ENCODE measurements around the gene UBE2QL1.
A peak's percentile ranks its signal among the peaks of the same experiment; 100 is the strongest.
"Not testable (repeated sequence)": the region's sequence is repeated elsewhere in the genome, so short reads cannot be mapped to it uniquely, and the experiment has no call there.

UBE2QL1 gene

DNA sequence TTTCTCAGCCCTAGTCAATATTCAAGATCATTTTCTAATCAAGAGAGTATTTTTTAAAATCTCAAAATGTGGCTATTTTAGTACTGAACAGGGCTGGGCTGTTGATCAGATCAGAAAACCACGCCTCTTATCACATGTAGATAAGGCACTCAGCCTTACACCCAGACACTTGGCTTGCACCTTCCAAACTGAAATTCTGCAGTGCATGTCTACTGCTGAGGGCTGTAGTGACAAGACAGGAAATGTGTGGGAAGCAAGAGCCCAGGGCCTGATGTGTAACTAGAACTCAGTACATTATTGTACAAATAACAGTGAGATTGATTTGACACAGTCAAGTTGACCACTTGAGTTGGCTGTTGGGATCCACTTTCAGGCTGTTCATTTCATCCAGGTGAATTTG is 48.6 kb downstream of the UBE2QL1 start:
- no peak for DNase-seq (ENCODE audit: low spot score)

DNA sequence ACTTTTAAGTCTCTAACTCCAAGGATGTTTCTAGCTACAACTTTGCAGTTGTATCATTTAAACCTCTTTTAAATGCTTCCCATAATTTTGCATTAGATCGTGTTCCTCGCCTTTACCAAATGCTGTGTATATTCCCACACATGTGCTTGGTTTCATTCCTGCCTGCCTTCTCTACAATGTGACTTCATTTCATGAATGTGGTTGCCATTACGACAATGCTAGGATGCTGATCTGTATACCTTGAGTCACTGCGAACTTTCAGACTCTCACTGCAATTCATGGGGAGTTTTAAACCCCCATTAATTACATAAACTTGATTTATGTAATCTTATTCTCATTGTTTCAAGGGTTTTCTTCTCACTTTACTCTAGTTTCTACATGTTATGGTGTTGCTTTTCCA is 50.3 kb downstream of the UBE2QL1 start:
- no peak for DNase-seq (ENCODE audit: low spot score)

DNA sequence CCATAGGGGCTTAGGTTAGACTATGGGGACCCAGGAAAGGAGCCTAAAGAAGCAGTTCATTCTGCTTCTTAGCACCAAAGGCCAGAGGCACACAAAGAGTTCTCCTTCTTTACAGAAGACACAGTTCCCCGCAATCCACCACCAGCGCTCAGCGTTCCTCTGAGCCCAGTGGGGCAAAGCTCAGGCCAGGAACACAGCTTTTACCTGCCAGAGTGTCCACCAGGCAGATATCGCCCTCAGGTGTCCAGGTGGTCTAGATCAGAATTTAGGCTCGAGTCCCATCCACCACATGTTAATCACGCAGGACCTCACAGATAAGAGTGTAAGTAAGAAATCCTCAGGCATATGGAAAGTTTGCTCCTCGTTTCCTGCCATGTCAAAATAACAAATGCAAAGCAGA is 53.0 kb downstream of the UBE2QL1 start:
- no peak for DNase-seq (ENCODE audit: low spot score)

DNA sequence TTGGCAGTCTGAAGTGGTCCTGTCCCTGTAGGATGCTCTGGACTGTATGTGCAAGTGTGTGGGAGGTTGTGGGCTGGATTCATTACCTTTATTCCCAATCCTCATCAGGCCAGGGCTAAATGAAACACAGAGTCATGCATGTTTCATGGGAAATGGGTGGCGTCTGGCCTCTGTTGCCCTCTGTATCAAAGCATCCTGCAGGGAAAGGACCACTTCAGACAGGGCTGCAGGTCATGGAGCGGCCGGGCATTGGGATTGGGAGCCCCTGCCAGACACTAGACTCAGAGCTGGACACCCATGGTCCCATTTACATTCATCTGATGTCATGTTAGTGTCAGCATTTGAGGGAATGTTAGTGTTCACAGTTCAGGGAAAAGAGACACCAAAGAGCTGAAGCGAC is 53.8 kb downstream of the UBE2QL1 start:
- DNase-seq (ENCODE audit: low spot score): no peak

DNA sequence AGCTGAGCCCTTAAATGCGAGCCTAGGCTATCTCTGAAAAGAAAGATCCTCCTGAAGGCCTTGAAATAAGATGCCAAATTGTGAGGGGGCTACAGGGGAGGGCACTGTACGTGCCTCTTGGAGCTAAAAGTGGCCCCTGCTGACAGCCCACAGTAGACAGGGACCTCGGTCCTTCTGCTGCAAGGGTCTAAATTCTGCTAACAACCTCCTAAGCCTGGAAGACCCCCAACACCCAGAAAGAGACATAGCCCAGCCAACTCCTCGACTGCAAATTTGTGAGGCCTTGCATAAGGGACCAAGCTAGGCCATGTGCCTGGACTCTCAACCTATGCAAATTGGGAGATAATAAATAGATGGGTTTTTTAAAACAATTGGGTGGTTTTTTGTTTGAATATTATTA is 54.7 kb downstream of the UBE2QL1 start:
- DNase-seq (ENCODE audit: low spot score): no peak

DNA sequence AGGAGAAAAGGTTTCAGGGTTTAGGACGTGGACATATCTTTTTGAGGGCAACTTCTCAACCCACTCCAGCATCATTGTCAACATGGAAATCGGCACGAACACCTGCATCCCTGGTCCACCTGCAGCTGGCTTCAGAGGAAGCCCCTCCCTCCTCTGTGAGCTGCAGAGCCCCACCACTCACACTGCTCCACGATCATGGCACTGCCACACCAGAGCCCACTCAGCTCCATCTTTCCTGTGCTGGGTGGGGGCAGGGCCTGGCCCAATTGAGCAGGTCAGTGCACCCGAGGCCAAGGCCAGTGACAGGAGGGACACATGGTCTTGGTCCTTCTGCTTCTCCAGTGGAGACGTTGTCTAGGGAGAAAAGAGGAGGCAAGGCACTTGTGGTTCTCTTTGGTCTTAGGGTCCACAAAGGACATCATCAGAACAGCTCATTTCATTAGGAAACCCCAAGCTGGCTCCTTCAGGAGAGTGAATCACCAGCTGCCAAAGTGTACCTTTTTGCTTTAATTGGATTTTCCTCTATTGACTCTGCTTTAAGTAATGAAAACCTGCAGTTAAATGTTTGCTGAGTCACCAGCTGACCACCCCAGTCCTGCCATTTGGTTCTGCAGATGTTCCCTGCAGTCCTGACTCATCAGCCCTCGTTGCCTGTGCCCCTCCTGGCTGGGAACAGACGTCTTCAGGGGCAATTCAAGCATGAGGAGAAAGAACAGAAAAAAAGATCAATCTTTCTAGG is 56.2 kb downstream of the UBE2QL1 start:
- peak; percentile 44 for DNase-seq (ENCODE audit: low spot score)

DNA sequence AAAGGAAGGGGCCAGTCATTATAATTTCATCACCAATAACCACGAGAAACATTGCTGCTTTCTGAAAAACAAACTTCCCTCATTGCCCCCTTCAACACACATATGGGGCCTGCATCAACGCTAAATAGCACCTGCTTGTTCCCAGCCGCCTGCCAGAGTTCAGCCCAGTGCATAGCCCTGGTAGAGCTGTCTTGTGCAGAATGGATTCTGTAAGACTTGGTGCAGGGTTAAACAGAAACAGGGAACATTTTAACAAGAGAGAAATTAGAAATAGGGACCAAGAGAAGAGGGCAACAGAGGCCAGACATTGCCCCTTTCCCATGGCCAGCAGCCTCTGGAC is 56.7 kb downstream of the UBE2QL1 start:
- no peak for DNase-seq (ENCODE audit: low spot score)

DNA sequence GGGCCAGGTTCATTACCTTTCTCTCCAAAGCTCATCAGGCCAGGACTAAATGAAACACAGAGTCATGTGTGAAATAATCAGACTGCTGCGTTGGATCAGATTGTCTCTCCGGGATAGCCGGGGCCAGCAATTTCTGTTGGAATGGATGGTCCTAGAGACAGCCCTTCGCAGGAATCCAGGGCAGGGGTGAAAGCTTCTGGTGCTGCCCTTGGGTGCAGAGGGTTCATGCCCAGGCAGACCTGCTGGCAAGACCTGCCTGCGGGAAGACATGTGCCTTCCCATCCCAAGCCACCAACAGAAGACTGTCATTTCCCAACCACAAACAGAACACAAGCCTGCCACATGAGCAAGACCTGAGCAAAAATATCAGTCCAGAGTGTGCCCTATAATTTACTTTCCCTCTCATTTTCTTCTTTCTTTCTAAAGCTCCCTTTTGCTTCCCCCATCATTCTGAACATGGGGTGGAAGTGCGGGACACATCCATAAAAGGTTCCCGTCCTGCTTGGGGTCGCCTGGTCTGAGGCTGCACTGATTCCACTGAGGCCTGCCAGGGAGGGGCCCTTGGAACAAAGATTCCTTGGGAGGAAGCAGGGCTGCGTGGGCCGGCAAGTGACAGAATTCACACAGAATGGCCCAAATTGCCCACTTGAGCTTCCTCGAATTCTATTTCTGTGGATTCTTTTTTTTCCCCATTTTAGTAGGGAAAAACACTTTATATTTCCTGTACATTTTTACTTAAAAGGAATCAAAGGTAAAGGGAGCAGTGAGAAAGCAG is 57.3 kb downstream of the UBE2QL1 start:
- no peak for DNase-seq (ENCODE audit: low spot score)

DNA sequence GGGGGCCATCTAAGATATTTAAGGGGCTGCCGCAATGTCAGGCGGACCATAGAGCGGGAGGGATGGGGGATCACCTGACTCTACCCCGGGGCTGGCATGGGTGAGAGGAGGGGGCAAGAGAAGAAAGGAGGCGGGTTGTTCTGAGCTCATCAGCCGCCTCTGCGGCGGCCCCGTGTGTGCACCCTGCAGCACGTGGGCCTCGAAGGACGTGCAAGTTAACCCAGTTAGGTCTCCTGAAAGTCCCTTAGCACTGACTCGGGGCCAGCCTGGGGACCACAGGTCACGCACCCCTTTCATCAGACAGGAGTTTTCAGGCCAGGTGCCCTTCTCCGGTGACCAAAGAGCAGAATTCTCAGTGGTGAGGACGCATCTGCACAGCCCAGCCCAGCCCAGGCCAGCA is 58.0 kb downstream of the UBE2QL1 start:
- DNase-seq (ENCODE audit: low spot score): no peak

DNA sequence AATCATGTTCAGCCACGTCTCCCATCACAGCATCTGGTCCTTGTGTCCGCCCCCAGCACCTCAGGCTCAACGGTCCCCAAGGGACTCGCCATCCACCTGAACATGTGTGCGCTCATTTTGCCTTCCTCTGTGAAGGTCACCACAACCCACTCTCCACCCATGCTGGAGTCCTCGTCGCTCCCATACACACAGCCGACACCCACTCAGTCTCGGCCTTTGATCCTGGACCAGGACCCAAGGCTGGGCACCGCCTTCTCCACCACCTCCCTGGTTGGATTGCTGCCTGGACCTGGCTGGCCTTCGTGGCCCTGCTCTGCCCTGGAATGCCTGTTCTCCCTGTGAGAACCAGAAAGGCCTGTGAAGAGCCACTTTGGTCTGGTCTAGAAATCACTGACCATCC is 60.3 kb downstream of the UBE2QL1 start:
- no peak for DNase-seq (ENCODE audit: low spot score)

DNA sequence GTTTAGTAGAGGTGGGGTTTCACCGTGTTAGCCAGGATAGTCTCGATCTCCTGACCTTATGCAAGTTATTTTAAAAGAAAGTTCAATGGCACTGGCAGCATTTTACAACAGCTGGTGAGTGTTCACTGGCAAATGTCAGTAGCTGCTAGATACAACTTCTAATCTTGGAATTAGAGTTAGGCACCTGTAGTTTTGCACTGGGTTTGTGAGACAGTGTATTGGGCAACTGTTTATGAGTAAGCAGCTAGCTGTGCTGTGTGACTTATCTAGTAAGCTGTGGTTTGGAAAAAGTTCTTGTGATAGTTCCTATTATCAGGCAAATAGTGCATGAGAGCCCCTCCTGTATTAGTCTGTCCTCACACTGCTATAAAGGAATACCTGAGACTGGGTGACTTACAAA is 61.5 kb downstream of the UBE2QL1 start:
- DNase-seq (ENCODE audit: low spot score): no peak

DNA sequence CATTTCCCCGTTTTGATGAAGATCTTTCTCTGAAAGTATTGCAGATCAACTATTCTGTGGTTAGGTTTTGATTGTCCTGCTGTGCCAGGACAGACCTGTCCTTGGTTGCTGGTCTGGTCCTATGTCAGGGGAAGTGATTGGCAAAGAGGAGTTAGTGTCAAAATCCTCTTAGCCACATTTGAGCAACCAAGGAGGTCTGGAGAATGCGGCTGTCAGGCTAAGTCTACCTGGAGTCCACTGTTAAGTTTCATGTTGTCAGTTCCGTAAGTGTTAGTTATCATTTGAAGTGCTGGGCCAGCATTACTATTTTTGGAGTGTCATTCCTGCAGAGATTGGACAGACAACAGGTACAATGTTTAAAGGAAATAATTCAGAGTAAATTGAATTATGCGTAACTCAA is 62.3 kb downstream of the UBE2QL1 start:
- DNase-seq (ENCODE audit: low spot score): no peak

DNA sequence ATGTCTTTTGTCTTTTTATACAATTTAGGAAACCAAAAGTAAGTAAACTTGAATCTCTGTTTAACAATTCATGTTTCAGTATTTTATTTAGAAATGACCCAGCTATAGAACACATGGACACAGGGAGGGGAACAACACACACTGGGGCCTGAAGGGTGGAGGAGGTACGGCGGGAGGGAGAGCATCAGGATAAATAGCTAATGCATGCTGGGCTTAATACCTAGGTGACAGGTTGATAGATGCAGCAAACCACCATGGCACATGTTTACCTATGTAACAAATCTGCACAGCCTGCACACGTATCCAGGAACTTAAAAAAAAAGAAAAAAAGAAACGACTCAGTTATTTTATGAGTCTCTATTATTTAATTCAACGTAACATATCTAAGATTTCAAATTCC is 67.2 kb downstream of the UBE2QL1 start:
- not testable (repeated sequence) for DNase-seq (ENCODE audit: low spot score)

DNA sequence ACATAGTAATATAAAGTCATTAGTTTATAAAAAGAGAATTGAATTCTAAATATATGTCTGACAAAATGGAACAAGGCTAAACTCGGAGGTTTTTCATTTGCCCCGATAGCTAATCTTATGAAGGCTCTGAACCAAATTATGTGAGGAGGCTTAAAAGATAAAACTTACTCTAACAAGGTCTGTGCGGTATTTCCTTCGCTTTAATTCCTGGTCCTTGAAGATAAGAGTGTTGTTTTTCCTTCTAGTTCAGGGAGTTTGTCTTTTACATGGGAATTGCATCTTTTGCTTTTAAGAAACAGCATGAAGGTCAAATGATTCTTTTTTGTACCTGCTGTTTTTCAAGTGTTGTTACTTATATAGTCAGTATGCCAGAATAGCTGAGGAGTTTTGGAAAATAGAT is 68.2 kb downstream of the UBE2QL1 start:
- DNase-seq (ENCODE audit: low spot score): no peak

DNA sequence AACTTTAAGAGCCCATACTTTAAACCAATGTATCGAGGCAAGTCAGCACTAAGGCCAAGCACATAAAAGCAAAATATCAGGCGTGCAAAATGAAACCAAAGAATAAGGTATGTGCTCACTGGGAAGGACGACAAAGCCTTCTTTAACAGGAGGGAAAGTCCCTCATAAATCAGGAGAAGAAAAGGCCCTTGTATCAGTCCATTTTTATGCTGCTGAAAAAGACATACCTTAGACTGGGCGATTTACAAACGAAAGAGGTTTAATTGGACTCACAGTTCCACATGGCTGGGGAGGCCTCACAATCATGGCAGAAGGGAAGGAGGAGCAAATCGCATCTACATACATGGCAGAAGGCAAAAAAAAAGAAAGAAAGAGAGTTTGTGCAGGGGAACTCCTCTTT is 68.9 kb downstream of the UBE2QL1 start:
- DNase-seq (ENCODE audit: low spot score): no peak

DNA sequence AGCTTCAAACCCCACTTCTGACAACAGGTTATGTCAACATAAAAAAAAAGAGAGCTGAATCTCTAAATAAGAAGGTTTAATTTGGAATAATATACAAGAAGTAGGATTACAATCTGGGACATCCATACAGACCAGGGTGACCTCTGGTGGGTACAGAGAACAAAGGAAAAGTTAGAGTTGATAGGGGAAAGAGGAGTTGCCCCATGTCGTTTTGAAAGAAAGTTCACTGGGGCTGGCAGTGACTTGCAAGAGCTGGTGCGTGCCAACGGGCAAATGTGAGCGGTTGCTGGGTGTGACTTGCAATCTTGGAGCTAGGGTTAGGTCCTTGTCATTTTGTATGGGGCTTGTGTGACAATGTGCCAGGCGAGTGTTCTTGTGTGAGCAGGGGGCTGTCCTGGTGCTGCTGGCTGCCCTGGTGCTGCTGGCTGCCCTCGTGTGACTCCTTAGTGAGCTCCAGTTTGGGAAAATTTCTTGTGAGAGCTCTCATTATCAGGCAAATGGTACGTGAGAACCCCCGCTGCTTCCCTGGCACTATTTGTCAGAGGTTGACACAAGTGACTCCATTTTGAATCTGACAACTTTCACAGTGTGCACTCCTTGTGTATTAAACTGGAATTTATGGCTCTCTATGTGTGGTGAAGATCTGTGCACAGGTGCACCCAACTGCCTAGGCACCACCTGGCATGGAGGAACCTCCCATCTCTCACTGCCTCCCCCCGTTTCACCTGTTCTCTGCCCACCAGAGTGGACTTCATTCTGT is 69.8 kb downstream of the UBE2QL1 start:
- no peak for DNase-seq (ENCODE audit: low spot score)

DNA sequence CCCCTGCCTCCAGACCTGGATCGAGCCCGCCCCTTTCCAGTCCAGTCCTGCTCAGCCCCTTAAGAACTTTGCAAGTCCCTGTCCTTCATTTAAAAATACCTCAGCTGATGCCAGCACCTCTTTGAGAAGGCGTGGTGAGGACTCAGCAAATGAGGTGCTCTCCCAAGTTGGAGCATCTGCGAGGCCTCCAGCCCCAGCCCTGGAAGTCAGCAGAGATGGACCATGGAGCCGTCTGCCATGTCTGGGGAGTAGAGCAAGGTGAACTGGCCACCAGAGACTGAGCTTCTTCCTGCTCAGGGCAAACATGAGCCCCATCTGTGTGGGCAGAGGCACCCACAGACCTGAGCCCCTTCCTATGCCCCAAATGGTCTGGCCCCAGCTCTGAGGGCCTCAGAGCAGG is 71.5 kb downstream of the UBE2QL1 start:
- DNase-seq (ENCODE audit: low spot score): no peak

DNA sequence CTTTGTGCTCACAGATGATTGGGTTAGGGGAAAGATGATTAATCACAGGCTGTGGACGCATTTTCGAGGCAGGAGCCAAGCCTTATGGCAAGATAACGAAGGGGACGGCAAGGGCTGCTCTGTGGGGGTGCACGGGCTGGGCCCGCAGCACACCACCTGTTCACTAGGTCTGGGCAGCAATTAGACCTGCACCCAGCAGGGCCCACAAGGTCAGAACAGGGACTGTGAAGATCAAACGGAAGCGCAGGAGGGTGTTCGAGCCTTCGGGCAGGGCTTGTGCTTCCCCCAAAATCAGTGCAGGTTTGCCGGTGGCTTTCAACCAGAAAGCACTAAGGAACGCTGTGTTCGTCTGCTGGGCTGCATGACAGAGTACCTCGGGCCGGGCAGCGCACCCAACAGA is 73.7 kb downstream of the UBE2QL1 start:
- DNase-seq (ENCODE audit: low spot score): no peak

DNA sequence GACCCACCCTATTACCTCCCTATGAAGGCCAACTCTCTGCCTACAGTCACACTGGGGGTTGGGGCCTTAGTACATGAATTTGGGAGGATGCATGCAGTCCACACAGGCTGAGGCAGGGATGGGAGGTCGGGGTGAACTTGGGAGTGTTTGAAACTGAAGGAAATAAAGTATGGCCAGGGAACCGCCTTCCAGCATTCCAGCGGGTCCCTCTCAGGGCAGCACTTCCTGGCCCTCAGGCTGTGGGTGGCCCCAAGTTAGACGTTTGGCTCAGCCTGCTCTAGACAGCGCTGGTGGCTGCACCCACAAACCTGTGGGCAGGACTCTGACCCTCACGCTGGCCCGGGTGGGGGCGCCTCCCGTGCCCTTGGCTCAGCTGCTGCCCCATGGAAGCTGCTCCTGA is 74.3 kb downstream of the UBE2QL1 start:
- DNase-seq (ENCODE audit: low spot score): no peak

DNA sequence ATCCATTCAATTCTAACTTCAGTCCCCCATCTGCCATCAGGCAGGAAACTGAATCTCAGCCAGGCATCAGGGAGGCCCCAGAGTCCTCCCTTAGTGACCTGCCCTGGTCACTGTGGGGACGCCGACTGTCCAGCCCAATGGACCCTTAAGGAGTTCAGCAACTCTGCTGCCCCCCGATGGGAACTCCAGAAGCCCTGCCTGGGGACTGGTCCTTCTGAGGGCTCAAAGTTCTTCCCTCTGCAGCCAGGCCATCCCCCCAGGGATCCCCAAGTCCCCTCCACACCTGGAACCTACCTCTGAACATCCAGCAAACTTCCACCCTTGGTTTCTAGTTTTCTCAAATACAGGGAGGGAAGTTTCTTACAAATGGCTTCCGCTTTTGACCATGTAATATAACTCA is 76.8 kb downstream of the UBE2QL1 start:
- no peak for DNase-seq (ENCODE audit: low spot score)

DNA sequence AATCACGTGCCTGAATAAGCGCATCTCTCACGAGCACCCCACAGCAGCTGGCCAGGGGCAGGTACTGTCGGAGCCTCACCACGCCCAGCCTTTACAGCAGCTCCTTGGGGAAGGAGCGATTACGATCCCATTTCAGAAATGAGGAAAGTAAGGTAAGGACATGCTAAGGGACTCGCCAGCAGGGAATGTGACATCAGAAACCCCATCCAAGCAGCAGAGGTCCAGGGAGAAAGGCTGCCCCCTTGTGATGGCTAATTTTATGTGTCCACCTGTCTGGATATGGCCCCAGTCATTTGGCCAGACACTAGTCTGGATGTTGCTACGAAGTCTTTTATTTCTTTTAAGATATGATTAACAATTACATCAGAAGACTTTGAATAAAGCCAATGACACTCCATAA is 77.3 kb downstream of the UBE2QL1 start:
- DNase-seq (ENCODE audit: low spot score): peak; percentile 49

DNA sequence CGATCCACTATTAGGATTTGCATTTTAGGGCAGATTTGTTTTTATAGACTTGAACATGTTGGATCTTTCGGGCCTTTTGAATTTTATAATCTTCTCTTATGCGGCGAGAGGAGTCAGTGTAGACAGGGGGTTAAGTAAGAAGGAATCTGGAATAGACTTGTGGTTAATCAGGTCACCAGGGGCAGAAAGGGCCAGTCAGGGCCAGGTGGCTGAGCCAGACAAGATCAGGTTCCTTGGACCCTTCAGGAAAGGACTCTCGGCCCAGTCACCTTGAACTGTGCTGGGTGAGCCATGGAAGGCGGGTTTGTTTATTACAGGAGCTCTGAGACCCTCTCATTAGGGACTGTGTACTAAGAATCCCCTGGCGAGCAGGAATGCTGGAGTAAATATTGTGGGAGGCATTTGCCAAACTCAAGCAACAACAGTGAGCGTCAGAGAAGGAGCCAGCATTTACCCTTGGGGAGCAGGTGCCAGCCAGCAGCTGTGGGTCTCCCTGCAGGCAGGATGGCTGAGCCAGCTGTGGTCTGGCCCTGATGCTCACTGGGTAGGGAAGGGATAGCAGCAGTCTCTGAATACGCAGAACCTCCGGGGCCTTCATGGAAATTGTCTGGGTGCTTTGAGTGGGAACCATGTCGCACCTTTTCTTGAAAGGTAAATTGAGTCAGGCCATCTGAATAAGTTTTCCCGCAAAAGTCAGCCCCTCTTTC is 79.2 kb downstream of the UBE2QL1 start:
- DNase-seq (ENCODE audit: low spot score): no peak

DNA sequence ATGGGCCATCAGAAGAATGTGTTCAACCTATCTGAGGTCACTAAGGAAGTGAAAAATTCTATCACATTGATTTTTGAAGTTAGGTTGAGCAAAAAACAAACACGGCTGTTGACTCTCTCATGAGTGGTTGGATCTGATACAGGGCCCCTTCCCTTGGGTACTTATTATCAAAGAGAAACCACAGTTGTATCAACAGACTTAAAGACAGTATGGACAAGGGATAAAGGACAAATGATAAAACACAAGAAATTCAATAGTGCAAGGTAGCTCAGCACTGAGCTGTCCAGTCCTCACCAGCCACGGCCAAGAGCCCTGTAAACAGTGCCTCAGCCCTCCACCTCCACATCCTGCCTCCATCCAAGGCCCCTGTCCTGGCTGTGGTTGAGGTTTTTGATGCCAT is 86.9 kb downstream of the UBE2QL1 start:
- DNase-seq (ENCODE audit: low spot score): no peak

All from AG20443 (cell line).